Body of pancreas (tissue), 4 donors: ENCODE data around the gene AGPAT4. TPM values are rescaled to one million over a fixed set of nuclear protein-coding genes. Genes with fewer than 3 reads are reported as not detected.

Source experiments
- ATAC-seq: fragments of 150-250 bp; one replicate; pipeline ENCODE4 v1.9.1; 2016
- DNase-seq, 4 donors: peaks; one replicate each; pipeline ENCODE4 v3.0.0-alpha.2; 2019
- H3K27ac ChIP-seq, 4 donors: fragments of 200-600 bp; sonication (generic); 1 replicate in 3 of 4; 2 replicates in 1 of 4; pipeline versions ENCODE4 v1.5.1 to v1.6.1; 2016 to 2019; ENCODE audit warnings: mild to moderate bottlenecking in 1 of 4, mixed read lengths in 1 of 4, moderate library complexity in 1 of 4
- H3K27me3 ChIP-seq, 2 donors: fragments of 200-600 bp; sonication (generic); one replicate each; pipeline ENCODE4 v1.6.0; 2016; ENCODE audit warnings: mild to moderate bottlenecking in 1 of 2
- H3K36me3 ChIP-seq, 2 donors: fragments of 200-600 bp; sonication (generic); replicated peaks in 1 of 2; 2 replicates each; pipeline ENCODE4 v1.5.1; 2016; ENCODE audit warnings: low read depth in 2 of 2; ENCODE audit not compliant: insufficient read depth in 1 of 2
- H3K4me1 ChIP-seq: fragments of 200-600 bp; sonication (generic); one replicate; pipeline ENCODE4 v1.6.0; 2016
- H3K4me3 ChIP-seq, 2 donors: fragments of 200-600 bp; sonication (generic); 1 replicate in 1 of 2; 2 replicates in 1 of 2; pipeline ENCODE4 v1.5.1; 2016 to 2019
- H3K9me3 ChIP-seq, 3 donors: fragments of 200-600 bp; sonication (generic); 1 replicate in 2 of 3; 2 replicates in 1 of 3; pipeline ENCODE4 v1.5.1; 2016
- POLR2A ChIP-seq, 3 donors: fragments of 450-650 bp; IDR thresholded peaks; one replicate each; pipeline ENCODE4 v1.6.1; 2016; ENCODE audit warnings: antibody characterized with exemption in 3 of 3, mild to moderate bottlenecking in 2 of 3
- WGBS, 2 donors: methylation state at CpG; one replicate each; pipeline ENCODE4 v1.1.5; 2017; 5-methylcytosine and 5-hydroxymethylcytosine counted together
- intact Hi-C: fragments of 100-400 bp; cut with DNase I; formaldehyde crosslinking; loops from one replicate; pipeline ENCODE4 v1.15.1; 2023
- total RNA-seq, 2 donors: library from RNA; depleted of rRNA; stranded (reverse); fragments of >200 nt; gene quantifications; one replicate each; pipeline ENCODE4 v1.1.0, GENCODE V29; 2016
- TF ChIP-seq, protein P1 (sequence below), 7 experiments: fragments of 450-650 bp in 4 of 7; fragments of 200-600 bp in 3 of 7; sonication (generic) in 3 of 7; IDR thresholded peaks; one replicate each; pipeline ENCODE4 v1.5.1; 2016 to 2019; ENCODE audit warnings: antibody characterized with exemption in 7 of 7

The AGPAT4 gene
- total RNA-seq, 2 donors from 2014 or later: 1.3 to 2.6 TPM

DNA sequence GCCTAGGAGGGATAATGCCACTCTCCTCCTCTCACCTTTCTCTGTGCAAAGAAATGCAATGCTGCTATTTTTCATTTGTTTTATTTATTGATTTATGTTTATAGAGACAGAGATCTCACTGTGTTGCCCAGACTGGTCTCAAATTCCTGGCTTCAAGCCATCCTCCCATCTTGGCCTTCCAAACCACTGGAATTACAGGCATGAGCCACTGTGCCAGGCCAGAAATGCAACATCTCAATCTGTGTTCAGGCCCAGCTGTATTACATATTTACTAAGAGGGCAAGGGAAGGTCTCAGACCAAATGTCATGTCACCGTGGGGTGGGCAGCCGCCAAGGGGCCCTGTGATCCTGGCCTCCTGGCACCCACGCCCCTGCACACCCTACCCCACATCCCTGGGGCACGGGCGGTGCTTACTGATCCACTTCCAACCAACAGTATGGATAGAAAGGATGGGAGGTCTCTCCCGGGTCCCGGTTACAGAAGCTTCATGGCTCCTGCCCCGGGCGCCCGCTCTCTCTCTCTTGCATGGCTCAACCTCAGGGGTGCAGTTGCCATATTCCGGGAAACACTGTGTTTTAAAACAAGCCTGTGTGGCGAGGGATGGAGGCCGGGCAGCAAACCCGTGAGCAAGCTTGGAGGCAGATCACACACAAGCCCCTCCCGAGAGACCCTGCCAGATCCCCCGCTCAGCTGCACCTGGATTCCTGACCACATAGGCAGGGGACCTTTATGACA lies 111.8 kb downstream of the AGPAT4 start:
- ATAC-seq (no peak), DNase-seq (no peak)
- Histone ChIP-seq H3K27ac (no peak overlapping the region), H3K9me3 (no peaks in the 10 kb centered on the region), H3K4me1 (no peaks in the 10 kb centered on the region), H3K27me3 (no peaks in the 10 kb centered on the region), H3K4me3 (no peak overlapping the region), H3K36me3 (no peaks in the 10 kb centered on the region)
- WGBS, 2 donors: 92 to 95% methylated on average over 14 to 16 of the region's 16 CpGs
- intact Hi-C loops: no loop called here
- TF ChIP-seq POLR2A (IDR thresholded peaks at IDR 0.05): no peak
- TF ChIP-seq, protein P1, sequence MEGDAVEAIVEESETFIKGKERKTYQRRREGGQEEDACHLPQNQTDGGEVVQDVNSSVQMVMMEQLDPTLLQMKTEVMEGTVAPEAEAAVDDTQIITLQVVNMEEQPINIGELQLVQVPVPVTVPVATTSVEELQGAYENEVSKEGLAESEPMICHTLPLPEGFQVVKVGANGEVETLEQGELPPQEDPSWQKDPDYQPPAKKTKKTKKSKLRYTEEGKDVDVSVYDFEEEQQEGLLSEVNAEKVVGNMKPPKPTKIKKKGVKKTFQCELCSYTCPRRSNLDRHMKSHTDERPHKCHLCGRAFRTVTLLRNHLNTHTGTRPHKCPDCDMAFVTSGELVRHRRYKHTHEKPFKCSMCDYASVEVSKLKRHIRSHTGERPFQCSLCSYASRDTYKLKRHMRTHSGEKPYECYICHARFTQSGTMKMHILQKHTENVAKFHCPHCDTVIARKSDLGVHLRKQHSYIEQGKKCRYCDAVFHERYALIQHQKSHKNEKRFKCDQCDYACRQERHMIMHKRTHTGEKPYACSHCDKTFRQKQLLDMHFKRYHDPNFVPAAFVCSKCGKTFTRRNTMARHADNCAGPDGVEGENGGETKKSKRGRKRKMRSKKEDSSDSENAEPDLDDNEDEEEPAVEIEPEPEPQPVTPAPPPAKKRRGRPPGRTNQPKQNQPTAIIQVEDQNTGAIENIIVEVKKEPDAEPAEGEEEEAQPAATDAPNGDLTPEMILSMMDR (IDR thresholded peaks at IDR 0.05): no peak

DNA sequence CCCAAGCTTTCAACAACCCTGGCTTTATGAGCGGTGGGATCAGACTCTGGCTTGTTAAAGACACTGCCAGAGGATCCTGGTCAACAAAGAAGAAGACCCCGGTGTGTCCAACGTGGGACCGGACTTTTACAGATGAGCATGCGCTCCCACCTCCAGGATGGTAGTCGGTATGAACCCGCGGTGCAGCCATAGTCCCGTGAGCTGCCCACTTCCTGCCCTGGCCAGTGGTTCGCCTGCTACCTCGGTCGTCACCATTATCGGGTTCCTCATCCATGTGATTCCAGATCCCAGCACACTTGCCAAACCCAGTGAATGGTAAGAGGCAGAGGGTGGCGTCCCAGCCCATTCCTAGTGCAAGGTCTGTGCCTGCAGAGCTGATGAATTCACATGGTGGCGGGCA lies 112.7 kb downstream of the AGPAT4 start:
- Histone ChIP-seq H3K9me3 (no peaks in the 10 kb centered on the region), H3K27me3 (no peaks in the 10 kb centered on the region), H3K36me3 (no peaks in the 10 kb centered on the region), H3K27ac (no peak overlapping the region), H3K4me1 (no peaks in the 10 kb centered on the region), H3K4me3 (no peak overlapping the region)
- intact Hi-C loops: no loop called here
- DNase-seq (no peak), ATAC-seq (no peak)
- no peak for TF ChIP-seq POLR2A (IDR thresholded peaks at IDR 0.05)
- TF ChIP-seq, protein P1 (IDR thresholded peaks at IDR 0.05): no peak
- WGBS, 2 donors: 96% methylated on average over 15 of the region's 15 CpGs

DNA sequence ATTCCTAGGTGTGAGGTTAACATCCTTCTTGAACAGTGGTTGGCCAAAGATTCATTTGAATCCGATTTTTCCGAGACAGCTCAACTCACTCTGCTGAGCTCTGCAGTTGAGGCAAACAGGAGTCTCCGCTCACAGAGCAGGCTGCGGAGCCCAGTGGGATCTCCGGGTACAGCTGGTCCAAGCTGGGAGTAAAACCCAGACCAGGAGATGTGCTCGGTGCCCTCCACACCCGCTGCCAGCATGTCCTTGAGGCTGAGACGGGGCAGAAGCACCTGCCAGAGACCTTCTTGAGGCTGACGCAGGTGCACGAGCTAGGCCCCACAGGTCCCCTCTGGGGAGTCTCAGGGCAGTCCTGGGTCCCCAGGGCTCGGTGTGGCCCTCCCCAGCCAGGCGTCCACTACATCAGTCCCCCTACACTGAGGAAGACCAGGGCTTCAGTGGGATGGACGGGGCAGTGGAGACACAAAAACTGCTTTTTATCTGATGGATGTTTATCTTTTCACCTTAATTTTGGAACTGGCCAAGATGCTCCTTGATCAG lies 119.0 kb downstream of the AGPAT4 start:
- TF ChIP-seq, protein P1 (IDR thresholded peaks at IDR 0.05): no peak
- intact Hi-C loops: no loop called here

DNA sequence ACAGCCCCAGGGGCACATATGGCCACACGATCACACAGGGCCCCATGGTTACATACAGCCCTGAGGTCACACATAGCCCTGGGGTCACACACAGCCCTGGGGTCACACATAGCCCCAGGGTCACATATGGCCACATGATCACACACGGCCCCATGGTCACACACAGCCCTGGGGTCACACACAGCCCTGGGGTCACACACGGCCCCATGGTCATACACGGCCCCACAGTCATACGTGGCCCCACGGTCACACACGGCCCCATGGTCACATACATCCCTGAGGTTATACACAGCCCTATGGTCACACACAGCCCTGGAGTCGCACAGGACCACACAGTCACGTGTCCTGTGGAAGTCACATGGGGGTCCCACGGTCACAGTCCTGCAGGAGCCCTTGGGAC lies 120.1 kb downstream of the AGPAT4 start:
- WGBS, 2 donors: 96% methylated on average over 10 of the region's 10 CpGs; no CpG with 5 or more reads in 1 of the 2 donors
- Histone ChIP-seq H3K9me3 (no peaks in the 10 kb centered on the region), H3K4me1 (no peaks in the 10 kb centered on the region), H3K27ac (no peak overlapping the region), H3K27me3 (no peaks in the 10 kb centered on the region), H3K36me3 (no peaks in the 10 kb centered on the region), H3K4me3 (no peak overlapping the region)
- ATAC-seq: no peak
- TF ChIP-seq, protein P1 (IDR thresholded peaks at IDR 0.05): no peak
- TF ChIP-seq POLR2A (IDR thresholded peaks at IDR 0.05): no peak
- intact Hi-C loops: no loop called here
- DNase-seq: no peak

More for the DNA sequence above, 119.0 kb downstream of the AGPAT4 start:
- Histone ChIP-seq H3K4me1 (no peaks in the 10 kb centered on the region), H3K27me3 (no peaks in the 10 kb centered on the region), H3K4me3 (no peak overlapping the region), H3K36me3 (no peaks in the 10 kb centered on the region), H3K9me3 (no peaks in the 10 kb centered on the region), H3K27ac (no peak overlapping the region)
- ATAC-seq (no peak), DNase-seq (no peak)
- WGBS, 2 donors: 93 to 95% methylated on average over 13 of the region's 13 CpGs
